Keratinocyte (primary cell): ENCODE results near the gene SGCE. TPM values are rescaled to one million over a fixed set of nuclear protein-coding genes. Genes with fewer than 3 reads are reported as not detected.

Source experiments
- DNase-seq: peaks from one replicate; pipeline ENCODE4 v3.0.0-alpha.2; 2011; ENCODE audit warnings: low read depth, missing footprints, low spot score
- FAIRE-seq: peaks from 2 replicates; lab custom pipeline; 2011; peaks lifted over from hg19 to GRCh38; lab: Jason Lieb, UNC
- H2AFZ ChIP-seq: 2 replicates; pipeline ENCODE4 v1.6.0; 2012; ENCODE audit warnings: low read length, control low read depth, inconsistent platforms; ENCODE audit not compliant: control insufficient read depth
- H3K27ac ChIP-seq: 2 replicates; pipeline ENCODE4 v1.5.1; 2011; ENCODE audit warnings: low read length; ENCODE audit not compliant: control insufficient read depth, insufficient read depth
- H3K27me3 ChIP-seq: 3 replicates; pipeline ENCODE4 v1.6.0; 2011; ENCODE audit warnings: low read length; ENCODE audit not compliant: control insufficient read depth, insufficient read depth; ENCODE audit errors: extremely low read depth
- H3K36me3 ChIP-seq, 2 experiments: 2 replicates in 1 of 2; 3 replicates in 1 of 2; pipeline ENCODE4 v1.5.1; 2011; ENCODE audit warnings: low read length in 2 of 2, mild to moderate bottlenecking in 1 of 2; ENCODE audit not compliant: control insufficient read depth in 2 of 2, insufficient read depth in 2 of 2; ENCODE audit errors: extremely low read depth in 1 of 2
- H3K4me1 ChIP-seq: 3 replicates; pipeline ENCODE4 v1.5.1; 2011; ENCODE audit warnings: low read length; ENCODE audit not compliant: control insufficient read depth, insufficient read depth; ENCODE audit errors: extremely low read depth
- H3K4me2 ChIP-seq: 3 replicates; pipeline ENCODE4 v1.6.0; 2011; ENCODE audit warnings: low read depth, low read length; ENCODE audit not compliant: control insufficient read depth, insufficient read depth; ENCODE audit errors: extremely low read depth
- H3K4me3 ChIP-seq, 3 experiments: fragments of 200-600 bp in 1 of 3; sonication (generic) in 1 of 3; 2 replicates in 2 of 3; 3 replicates in 1 of 3; pipeline ENCODE4 v1.5.1; 2011 to 2016; ENCODE audit warnings: low read length in 3 of 3, mild to moderate bottlenecking in 3 of 3, control low read depth in 2 of 3, inconsistent platforms in 1 of 3, low read depth in 1 of 3, mixed read lengths in 1 of 3, mixed run types in 1 of 3, moderate library complexity in 1 of 3; ENCODE audit not compliant: control insufficient read depth in 2 of 3, insufficient read depth in 2 of 3; ENCODE audit errors: extremely low read depth in 1 of 3
- H3K79me2 ChIP-seq: 2 replicates; pipeline ENCODE4 v1.6.0; 2012; ENCODE audit warnings: low read length; ENCODE audit not compliant: control insufficient read depth, insufficient read depth
- H3K9ac ChIP-seq: 3 replicates; pipeline ENCODE4 v1.6.0; 2011; ENCODE audit warnings: low read length; ENCODE audit not compliant: control insufficient read depth, insufficient read depth; ENCODE audit errors: extremely low read depth
- H3K9me1 ChIP-seq: 3 replicates; pipeline ENCODE4 v1.6.0; 2011; ENCODE audit warnings: low read length; ENCODE audit not compliant: control insufficient read depth, insufficient read depth; ENCODE audit errors: extremely low read depth
- H3K9me3 ChIP-seq: 2 replicates; pipeline ENCODE4 v1.5.1; 2012; ENCODE audit warnings: low read depth, low read length; ENCODE audit not compliant: control insufficient read depth
- H4K20me1 ChIP-seq: 3 replicates; pipeline ENCODE4 v1.6.0; 2011; ENCODE audit warnings: low read length; ENCODE audit not compliant: control insufficient read depth, insufficient read depth; ENCODE audit errors: extremely low read depth
- CTCF ChIP-seq, 3 experiments: IDR thresholded peaks in 1 of 3; conservative IDR thresholded peaks in 1 of 3; optimal IDR thresholded peaks in 1 of 3; 2 replicates in 2 of 3; 3 replicates in 1 of 3; pipeline versions ENCODE3 to v1.5.1; 2011; ENCODE audit warnings: low read length in 3 of 3, mild to moderate bottlenecking in 3 of 3, moderate library complexity in 2 of 3, control low read depth in 1 of 3, inconsistent platforms in 1 of 3; ENCODE audit not compliant: insufficient read depth in 2 of 3; ENCODE audit errors: extremely low read depth in 1 of 3
- EZH2 ChIP-seq: IDR thresholded peaks from one replicate; pipeline ENCODE4 v1.6.1; 2012; ENCODE audit warnings: inconsistent platforms, mild to moderate bottlenecking, low read length, moderate library complexity
- dilution Hi-C: fragments of 300-500 bp; cut with MboI; formaldehyde crosslinking; loops from one replicate; pipeline ENCODE4 v1.7.0; 2020; ENCODE audit warnings: low sequenced_read_pairs; ENCODE audit not compliant: extremely low pct_ligation_motif_present
- polyA plus RNA-seq, 5 experiments: library from polyadenylated mRNA; depleted of rRNA in 3 of 5; stranded (reverse) in 3 of 5; stranded (forward) in 1 of 5; unstranded in 1 of 5; fragments of >200 nt; gene quantifications; 1 replicate in 1 of 5; 2 replicates in 3 of 5; 3 replicates in 1 of 5; pipeline versions ENCODE4 v1.2.1 to v1.2.3, GENCODE V29; 2011 to 2012; ENCODE audit warnings: missing spikeins in 2 of 5, low read depth in 1 of 5, low replicate concordance in 1 of 5

Gene SGCE
- polyA plus RNA-seq, 1 donor (not counting 4 experiments of a cell fraction or from before 2014, with no cell fraction given), result 7.9 TPM

DNA sequence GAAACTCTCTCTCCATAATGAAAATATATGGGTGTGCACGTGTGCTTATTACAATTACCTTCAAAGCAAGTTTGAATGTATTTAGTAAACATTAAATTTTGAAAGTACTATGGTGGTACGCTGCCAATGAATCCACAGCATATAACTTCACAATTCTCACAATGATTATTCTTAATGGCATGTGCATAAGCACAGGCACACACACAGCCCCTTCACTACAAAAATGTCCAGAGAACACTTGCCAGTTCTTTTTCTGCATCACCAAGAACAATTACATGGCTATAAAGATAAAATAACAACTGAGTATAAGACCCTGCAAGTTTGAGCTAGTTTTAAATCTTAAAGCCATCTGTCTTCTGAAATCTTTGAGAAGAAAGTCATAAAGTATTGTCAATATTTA lies 22.2 kb downstream of the SGCE start:
- no peaks in the 10 kb centered on the region for H3K79me2 ChIP-seq
- no peaks in the 10 kb centered on the region for H3K9me1 ChIP-seq
- H3K4me1 ChIP-seq, result peaks cover 9% of the 10 kb centered on the region
- FAIRE-seq (no peak), DNase-seq (no peak)
- H3K9me3 ChIP-seq, result no peaks in the 10 kb centered on the region
- H3K27me3 ChIP-seq, result no peaks in the 10 kb centered on the region
- no peak overlapping the region for H3K27ac ChIP-seq
- H3K36me3 ChIP-seq, result no peaks in the 10 kb centered on the region
- H2AFZ ChIP-seq, result no peak overlapping the region
- H4K20me1 ChIP-seq, result no peaks in the 10 kb centered on the region
- dilution Hi-C loops, result no loop called here
- no peak overlapping the region for H3K4me2 ChIP-seq
- no peak for TF ChIP-seq CTCF (optimal IDR thresholded peaks at IDR 0.05 in 1 of 3, IDR thresholded peaks at IDR 0.05 in 1 of 3, conservative IDR thresholded peaks at IDR 0.05 in 1 of 3; ENCODE audit: extremely low read depth in 1 of 3, insufficient read depth in 2 of 3, low read length in 3 of 3)
- TF ChIP-seq EZH2, result no peak
- no peak overlapping the region for H3K4me3 ChIP-seq
- no peak overlapping the region for H3K9ac ChIP-seq

DNA sequence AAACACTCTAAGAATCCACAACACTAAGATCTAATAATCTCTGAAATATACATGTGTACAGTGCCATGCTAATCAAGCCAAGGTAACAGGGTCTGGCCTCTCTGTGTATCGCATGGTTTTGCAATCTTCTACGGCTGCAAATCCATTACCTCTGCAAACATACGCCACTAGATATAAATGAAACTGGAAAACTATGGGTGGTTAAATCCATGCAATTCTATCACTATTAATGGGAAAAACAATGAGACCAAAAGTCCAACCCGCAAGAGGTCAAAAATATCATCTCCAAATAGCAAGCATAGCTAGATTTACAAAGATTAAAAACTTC lies 23.0 kb downstream of the SGCE start:
- H3K79me2 ChIP-seq, result no peaks in the 10 kb centered on the region

More for the DNA sequence above, 23.0 kb downstream of the SGCE start:
- peaks cover 9% of the 10 kb centered on the region for H3K4me1 ChIP-seq
- DNase-seq (no peak), FAIRE-seq (no peak)
- no peaks in the 10 kb centered on the region for H3K9me3 ChIP-seq
- no peak overlapping the region for H3K4me2 ChIP-seq
- dilution Hi-C loops, result no loop called here
- H3K27ac ChIP-seq, result no peak overlapping the region
- no peak overlapping the region for H3K4me3 ChIP-seq
- no peaks in the 10 kb centered on the region for H4K20me1 ChIP-seq
- H3K9me1 ChIP-seq, result no peaks in the 10 kb centered on the region
- TF ChIP-seq EZH2 (no peak), CTCF (optimal IDR thresholded peaks at IDR 0.05 in 1 of 3, IDR thresholded peaks at IDR 0.05 in 1 of 3, conservative IDR thresholded peaks at IDR 0.05 in 1 of 3; ENCODE audit: extremely low read depth in 1 of 3, insufficient read depth in 2 of 3, low read length in 3 of 3) (no peak)
- H3K36me3 ChIP-seq, result no peaks in the 10 kb centered on the region
- no peak overlapping the region for H3K9ac ChIP-seq
- no peak overlapping the region for H2AFZ ChIP-seq
- H3K27me3 ChIP-seq, result no peaks in the 10 kb centered on the region
